Neural cell (in vitro differentiated cells): Measurements from ENCODE around the gene CMYA5. TPM values are rescaled to one million over a fixed set of nuclear protein-coding genes. Genes with fewer than 3 reads are reported as not detected.

Source experiments
- polyA plus RNA-seq: library from polyadenylated mRNA; depleted of rRNA; stranded (reverse); fragments of >200 nt; gene quantifications from 2 replicates; pipeline ENCODE4 v1.2.3, GENCODE V29; 2014
- small RNA-seq, 3 experiments: library from RNA; depleted of rRNA; stranded (forward); fragments of <200 nt; gene quantifications; one replicate each; pipeline ENCODE3, GENCODE V24; 2012

Gene CMYA5
- polyA plus RNA-seq, 1 donor from 2014 or later = 0.30 TPM

Small RNA genes within 50 kb of the gene (small RNA-seq; reads per million reads assigned to genes)
- 0 reads per million in 3 experiments for gene AC008496.1

Other genes with a start within 250 kb of the CMYA5 start
- 28.1 and 30.6 TPM in 2 replicates for gene HOMER1, start 175.7 kb upstream of the CMYA5 start, polyA plus RNA-seq
- 55.9 and 89.2 TPM in 2 replicates for gene TENT2, start 77.4 kb upstream of the CMYA5 start, polyA plus RNA-seq